HG02870 (cell line): ENCODE measurements around the gene ATP5PO.

ENCODE experiments used
- ATAC-seq: cut with Tn5 transposase; IDR thresholded peaks from one replicate; pipeline ENCODE4 v1.9.1; 2021; ENCODE audit warnings: mild to moderate bottlenecking, moderate library complexity; ENCODE audit not compliant: unreplicated experiment

ATP5PO gene

DNA sequence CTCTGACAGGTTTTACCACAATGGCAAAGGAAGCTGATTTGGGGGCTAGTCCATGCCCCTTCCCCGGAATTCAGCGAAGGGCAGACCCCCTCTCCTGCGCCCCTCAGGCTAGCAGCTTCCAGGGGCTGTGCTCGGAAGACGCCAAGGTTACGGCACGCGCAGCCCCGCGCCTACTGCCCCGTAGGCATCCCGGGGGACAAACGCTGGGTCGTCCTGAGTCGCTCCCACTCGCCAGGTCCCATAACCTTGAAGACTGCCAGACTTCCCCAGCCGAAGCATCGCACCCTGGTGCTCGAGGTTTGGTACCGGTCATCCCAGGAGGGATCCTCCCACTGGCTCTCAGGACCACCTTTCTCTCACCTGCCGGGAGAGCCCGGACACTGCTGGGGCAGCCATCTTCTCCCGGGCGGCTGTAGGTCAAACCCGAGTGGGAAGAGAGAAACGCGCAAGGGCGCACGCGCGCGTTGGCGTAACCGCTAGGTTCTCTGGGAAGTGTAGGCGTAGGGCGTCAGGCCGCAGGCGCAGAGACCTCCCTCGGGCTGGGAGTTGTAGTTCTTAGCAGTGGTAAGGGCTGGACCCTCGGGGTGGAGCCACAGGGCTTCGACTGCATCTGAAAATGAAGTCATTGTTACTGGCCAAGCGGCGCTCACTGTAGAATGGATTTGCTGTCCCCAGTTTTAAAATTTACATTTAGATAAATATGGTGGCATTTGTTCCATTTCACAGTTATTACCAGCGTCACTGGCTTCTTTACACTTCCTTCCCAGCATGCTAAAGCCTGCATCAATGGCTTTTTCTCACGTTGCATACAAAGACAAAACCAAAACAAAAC is at the start of gene ATP5PO:
Gene ATP5PO, minus strand, starts transcription at position 437 of the 832 bp plus-strand sequence. Its CDS starts 41 bp downstream, at position 396.
- peak; percentile 98 for ATAC-seq

DNA sequence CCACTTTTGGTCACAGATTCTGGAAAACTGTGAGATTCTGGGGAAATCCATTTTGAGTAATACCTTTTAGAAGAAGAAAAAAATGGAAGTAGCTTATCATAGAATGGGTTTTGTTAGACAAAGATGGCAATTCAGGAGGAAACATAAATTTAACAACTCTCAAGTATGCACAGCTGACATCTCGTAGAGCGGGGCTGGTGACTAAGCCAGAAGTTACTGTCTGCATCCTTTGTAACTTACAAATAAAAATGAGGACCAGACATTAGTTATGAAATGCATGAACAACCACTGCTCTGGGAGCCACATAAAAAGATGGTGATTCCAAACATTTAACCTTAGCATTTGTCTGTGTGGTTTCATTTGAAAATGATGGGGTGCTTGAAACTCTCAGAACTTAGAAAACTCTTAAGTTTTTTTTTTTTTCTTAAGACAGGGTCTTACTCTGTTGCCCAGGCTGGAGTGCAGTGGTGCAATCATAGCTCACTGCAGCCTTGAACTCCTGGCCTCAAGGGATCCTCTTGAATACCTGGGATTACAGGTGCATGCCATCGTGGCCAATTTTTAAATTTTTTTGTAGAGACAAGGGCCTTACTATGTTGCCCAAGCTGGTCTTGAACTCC is 49.2 kb upstream of the ATP5PO start:
- ATAC-seq: no peak

DNA sequence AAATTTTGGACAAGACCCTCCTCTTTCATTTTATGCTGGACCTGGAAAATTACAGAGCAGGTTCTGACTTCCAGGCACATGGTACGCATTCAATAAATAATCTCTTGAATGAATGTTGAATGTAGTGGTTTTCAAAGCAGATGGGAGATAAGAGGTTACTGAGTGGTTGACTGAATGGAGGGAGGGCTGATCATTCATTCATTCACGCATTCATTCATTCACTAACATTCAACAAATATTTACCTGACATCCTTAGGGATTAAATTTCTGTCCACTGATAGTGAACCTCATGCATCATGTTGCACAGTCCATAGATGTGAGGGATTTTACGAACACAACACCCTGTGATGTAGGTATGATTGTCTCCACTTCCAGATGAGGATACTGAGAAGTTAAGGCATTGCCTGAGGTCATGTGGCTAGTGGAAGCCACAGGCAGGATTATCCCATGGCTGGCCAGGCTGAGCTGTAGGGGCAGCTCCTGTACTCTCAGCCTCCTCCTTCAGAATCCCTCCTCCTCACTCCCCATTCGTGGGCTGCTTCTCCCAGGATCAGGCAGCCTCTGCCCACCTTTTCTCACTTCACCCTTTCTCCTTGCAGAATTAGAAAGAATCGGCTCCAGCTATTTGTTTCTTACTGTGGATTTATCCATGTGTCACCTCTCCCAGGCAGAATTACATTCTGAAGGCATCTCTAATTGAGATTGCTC is 48.4 kb upstream of the ATP5PO start:
- ATAC-seq: no peak

DNA sequence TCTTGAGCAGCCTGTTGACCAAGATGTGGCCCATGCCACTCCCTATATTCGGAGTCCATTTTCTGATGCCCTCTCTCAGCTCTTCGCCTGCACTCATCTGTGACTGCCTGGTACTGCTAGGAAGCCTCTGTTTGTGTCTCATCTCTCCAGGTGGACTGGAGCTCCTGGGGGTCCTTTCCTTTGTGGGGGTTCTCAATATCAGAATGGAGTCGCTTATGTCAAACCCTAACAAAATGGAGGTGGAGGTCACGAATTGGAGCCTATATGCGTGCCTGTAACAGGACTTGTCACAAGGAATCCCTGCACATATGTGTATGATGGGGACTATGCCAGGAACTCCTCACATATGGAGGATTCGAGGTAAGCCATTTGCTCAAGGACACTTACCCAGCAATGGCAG is 46.7 kb upstream of the ATP5PO start:
- ATAC-seq: no peak

DNA sequence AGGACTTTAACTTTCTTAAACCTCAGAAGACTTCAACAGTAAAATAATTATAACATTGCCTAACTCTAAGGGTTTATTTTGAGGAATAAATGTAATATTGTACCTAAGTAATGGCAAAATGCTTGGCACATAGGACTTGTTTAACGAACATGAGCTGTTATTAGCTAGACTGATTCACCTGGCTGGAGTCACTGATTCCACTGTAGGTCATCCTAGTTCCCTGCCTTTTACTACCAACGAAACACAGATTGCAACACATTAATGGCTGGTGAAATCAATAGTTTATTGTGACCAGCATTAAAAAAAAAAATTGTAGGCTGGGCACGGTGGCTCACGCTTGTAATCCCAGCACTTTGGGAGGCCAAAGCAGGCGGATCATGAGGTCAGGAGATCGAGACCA is 45.5 kb upstream of the ATP5PO start:
- ATAC-seq: no peak

DNA sequence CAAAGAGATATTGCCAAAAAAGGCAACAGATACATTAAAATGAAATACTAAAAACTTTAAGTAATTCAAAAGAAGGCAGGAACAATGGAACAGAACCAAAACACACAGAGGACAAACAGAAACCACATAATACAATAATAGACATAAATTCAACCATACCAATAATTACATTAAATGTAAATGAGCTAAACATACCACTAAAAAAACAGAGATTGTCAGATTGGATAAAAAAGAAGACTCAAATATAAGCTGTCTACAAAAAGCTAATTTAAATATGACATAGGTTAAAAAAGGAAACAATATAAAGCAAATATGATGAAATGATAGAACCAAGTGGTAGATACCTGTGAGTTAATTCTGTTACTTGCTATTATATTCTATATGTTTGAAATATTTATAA is 44.1 kb upstream of the ATP5PO start:
- no peak for ATAC-seq

GRCh38 chr21:33954395-33954794 is 38.8 kb upstream of the ATP5PO start:
- ATAC-seq: no peak

- no peak for ATAC-seq
Observed at GRCh38 chr21:33951276-33952178, 35.9 kb upstream of the ATP5PO start.

GRCh38 chr21:33950431-33951079 is 35.0 kb upstream of the ATP5PO start:
- no peak for ATAC-seq

GRCh38 chr21:33949516-33950430 is 34.2 kb upstream of the ATP5PO start:
- no peak for ATAC-seq

- no peak for ATAC-seq
Observed at GRCh38 chr21:33948951-33949444, 33.4 kb upstream of the ATP5PO start.

- ATAC-seq: peak; percentile 43
Observed at GRCh38 chr21:33948096-33948950, 32.7 kb upstream of the ATP5PO start.

- peak; percentile 60 for ATAC-seq
Observed at GRCh38 chr21:33947451-33948095, 32.0 kb upstream of the ATP5PO start.

DNA sequence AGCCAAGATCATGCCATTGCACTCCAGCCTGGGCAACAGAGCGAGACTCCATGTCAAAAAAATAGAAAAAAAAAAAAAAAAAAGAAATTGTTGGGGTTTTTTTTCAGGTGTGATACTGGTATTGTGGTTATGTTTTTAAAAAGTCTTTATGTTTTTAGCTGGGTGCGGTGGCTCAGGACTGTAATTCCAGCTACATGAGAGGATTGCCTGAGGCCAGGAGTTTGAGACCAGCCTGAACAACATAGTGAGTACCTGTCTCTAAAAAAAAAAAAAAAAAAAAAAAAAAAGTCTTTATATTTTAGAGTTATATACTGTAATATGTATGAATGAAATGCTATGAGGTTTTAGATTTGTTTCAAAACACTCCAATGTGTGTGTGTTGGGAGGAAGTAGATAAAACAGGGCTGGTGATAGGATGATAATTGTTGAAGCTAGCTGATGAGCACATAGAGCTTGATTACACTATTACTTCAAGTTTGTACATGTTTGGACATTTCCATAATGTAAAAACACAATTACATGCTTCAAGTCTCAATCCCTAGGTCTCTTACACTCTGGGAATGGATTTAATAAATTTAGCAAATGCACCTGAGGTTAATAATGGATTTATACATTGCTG is 30.2 kb upstream of the ATP5PO start:
- ATAC-seq: no peak

GRCh38 chr21:33944185-33944763 is 28.7 kb upstream of the ATP5PO start:
- no peak for ATAC-seq

- ATAC-seq: no peak
Observed at GRCh38 chr21:33943293-33943692, 27.7 kb upstream of the ATP5PO start.

DNA sequence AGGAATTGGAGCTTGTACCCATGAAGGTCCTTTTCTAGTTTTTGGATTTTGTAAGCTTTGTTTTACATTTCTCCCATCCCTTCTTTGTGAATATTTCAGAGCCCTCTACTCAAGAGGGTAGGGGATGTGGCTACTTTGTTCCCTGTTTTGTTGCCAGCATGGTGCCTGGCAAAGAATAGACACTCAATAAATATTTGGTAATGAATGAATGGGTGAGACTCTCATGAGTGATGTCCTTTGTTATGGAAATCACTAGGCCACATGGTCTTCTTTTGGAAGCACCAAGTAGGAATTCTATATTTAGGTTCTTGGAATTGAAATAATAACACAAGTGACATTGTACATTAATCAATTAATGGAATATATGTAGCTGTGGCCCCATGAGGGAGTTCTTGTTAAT is 26.8 kb upstream of the ATP5PO start:
- ATAC-seq: no peak
